HepG2 (cell line): ENCODE data around the gene F7. TPM values are rescaled to one million over a fixed set of nuclear protein-coding genes. Genes with fewer than 3 reads are reported as not detected.

ENCODE experiments used
- AGO1 ChIP-seq: fragments of 200-400 bp; formaldehyde crosslinking; IDR thresholded peaks from 2 replicates; pipeline ENCODE4 v1.6.1; 2017; ENCODE audit warnings: mild to moderate bottlenecking, low read depth, low read length, moderate library complexity; ENCODE audit not compliant: poor library complexity, severe bottlenecking
- AGO2 ChIP-seq: fragments of 200-400 bp; formaldehyde crosslinking; optimal IDR thresholded peaks from 2 replicates; pipeline ENCODE3; 2017; ENCODE audit warnings: mild to moderate bottlenecking, low read depth, low read length, moderate library complexity
- AHDC1 ChIP-seq: sonication (generic); formaldehyde crosslinking; IDR thresholded peaks from 2 replicates; pipeline ENCODE4 v1.5.1; 2020; ENCODE audit warnings: mild to moderate bottlenecking, missing genetic modification reagents, borderline replicate concordance
- ARNTL ChIP-seq: sonication (generic); formaldehyde crosslinking; IDR thresholded peaks from 2 replicates; pipeline ENCODE4 v1.4.0; 2020; ENCODE audit warnings: mild to moderate bottlenecking, missing genetic modification reagents
- HOMEZ ChIP-seq: IDR thresholded peaks from 2 replicates; pipeline ENCODE4 v1.6.1; 2016; ENCODE audit warnings: low read depth
- HOXA3 ChIP-seq: sonication (generic); formaldehyde crosslinking; IDR thresholded peaks from 2 replicates; pipeline ENCODE4 v1.5.0; 2020; ENCODE audit warnings: missing genetic modification reagents
- LBX2 ChIP-seq: sonication (generic); formaldehyde crosslinking; IDR thresholded peaks from 2 replicates; pipeline ENCODE4 v1.5.0; 2020; ENCODE audit warnings: missing genetic modification reagents, mild to moderate bottlenecking, borderline replicate concordance
- MLX ChIP-seq: IDR thresholded peaks from 2 replicates; pipeline ENCODE4 v1.6.1; 2016
- NAIF1 ChIP-seq: sonication (generic); formaldehyde crosslinking; IDR thresholded peaks from 2 replicates; pipeline ENCODE4 v1.5.0; 2020; ENCODE audit warnings: mild to moderate bottlenecking, missing genetic modification reagents, borderline replicate concordance
- POLR2G ChIP-seq: fragments of 200-400 bp; formaldehyde crosslinking; IDR thresholded peaks from 2 replicates; pipeline ENCODE4 v1.6.1; 2018; ENCODE audit warnings: mild to moderate bottlenecking, low read depth, low read length, moderate library complexity
- RBFOX2 ChIP-seq: fragments of 200-400 bp; formaldehyde crosslinking; IDR thresholded peaks from 2 replicates; pipeline ENCODE4 v1.6.1; 2017; ENCODE audit warnings: low read depth, mild to moderate bottlenecking, low read length
- TERF1 ChIP-seq: sonication (generic); formaldehyde crosslinking; IDR thresholded peaks from 2 replicates; pipeline ENCODE4 v1.8.0; 2022; ENCODE audit warnings: mild to moderate bottlenecking, missing genetic modification reagents, moderate library complexity
- ZFP91 ChIP-seq: sonication (generic); formaldehyde crosslinking; IDR thresholded peaks from 2 replicates; pipeline ENCODE4 v1.9.0; 2022; ENCODE audit warnings: missing genetic modification reagents, mild to moderate bottlenecking, borderline replicate concordance
- ZNF576 ChIP-seq: sonication (generic); formaldehyde crosslinking; IDR thresholded peaks from 2 replicates; pipeline ENCODE4 v1.4.0; 2020; ENCODE audit warnings: mild to moderate bottlenecking, missing genetic modification reagents
- ZNF772 ChIP-seq: sonication (generic); formaldehyde crosslinking; IDR thresholded peaks from 2 replicates; pipeline ENCODE4 v1.5.0; 2020; ENCODE audit warnings: mild to moderate bottlenecking, missing genetic modification reagents
- polyA plus RNA-seq, 8 experiments: library from polyadenylated mRNA; depleted of rRNA in 3 of 8; stranded (reverse) in 7 of 8; unstranded in 1 of 8; fragments of >200 nt; fragmentation: Illumina TruSeq in 4 of 8; extraction: Trizol in 4 of 8; gene quantifications; 2 replicates each; pipeline versions ENCODE4 v1.2.1 to v1.2.3, GENCODE V29; 2011 to 2016; ENCODE audit warnings: low read depth in 4 of 8, missing spikeins in 1 of 8, mixed read lengths in 1 of 8; ENCODE audit not compliant: insufficient read depth in 1 of 8
- total RNA-seq, 5 experiments: library from RNA; depleted of rRNA; stranded (reverse); fragments of >200 nt; fragmentation: Illumina TruSeq; extraction: Trizol; gene quantifications; 2 replicates each; pipeline ENCODE4 v1.2.3, GENCODE V29; 2016; ENCODE audit warnings: low read depth in 1 of 5

F7 gene
- total and polyA plus RNA-seq, 2 of the 13 experiments (the other 11 are each of a cell fraction or from before 2014, with no cell fraction given): 12.6 to 26.5 TPM

GRCh38 chr13:113140677-113141600, 35.3 kb downstream of the F7 start (continued):
- TF ChIP-seq AGO2 (peak; percentile 75), HOXA3 (CRISPR knock-in tag) (no peak), NAIF1 (no peak), HOMEZ (no peak), ARNTL (no peak), AGO1 (peak; percentile 35), TERF1 (peak; percentile 52; the same call in 1 of the 2 replicates), RBFOX2 (0 out of 2 replicates have a peak, but pooled peaks have one; percentile 27), AHDC1 (CRISPR knock-in tag) (no peak), ZNF772 (CRISPR knock-in tag) (peak; percentile 34; the same call in 1 of the 2 replicates), LBX2 (CRISPR knock-in tag) (no peak), ZNF576 (CRISPR knock-in tag) (0 out of 2 replicates have a peak, but pooled peaks have one; percentile 37), POLR2G (no peak), ZFP91 (CRISPR knock-in tag) (peak; percentile 34; the same call in 1 of the 2 replicates), MLX (CRISPR knock-in tag) (no peak)
